Measurements from ENCODE around the gene LRRC61.
A peak's percentile ranks its signal among the peaks of the same experiment; 100 is the strongest.

Gene LRRC61

DNA sequence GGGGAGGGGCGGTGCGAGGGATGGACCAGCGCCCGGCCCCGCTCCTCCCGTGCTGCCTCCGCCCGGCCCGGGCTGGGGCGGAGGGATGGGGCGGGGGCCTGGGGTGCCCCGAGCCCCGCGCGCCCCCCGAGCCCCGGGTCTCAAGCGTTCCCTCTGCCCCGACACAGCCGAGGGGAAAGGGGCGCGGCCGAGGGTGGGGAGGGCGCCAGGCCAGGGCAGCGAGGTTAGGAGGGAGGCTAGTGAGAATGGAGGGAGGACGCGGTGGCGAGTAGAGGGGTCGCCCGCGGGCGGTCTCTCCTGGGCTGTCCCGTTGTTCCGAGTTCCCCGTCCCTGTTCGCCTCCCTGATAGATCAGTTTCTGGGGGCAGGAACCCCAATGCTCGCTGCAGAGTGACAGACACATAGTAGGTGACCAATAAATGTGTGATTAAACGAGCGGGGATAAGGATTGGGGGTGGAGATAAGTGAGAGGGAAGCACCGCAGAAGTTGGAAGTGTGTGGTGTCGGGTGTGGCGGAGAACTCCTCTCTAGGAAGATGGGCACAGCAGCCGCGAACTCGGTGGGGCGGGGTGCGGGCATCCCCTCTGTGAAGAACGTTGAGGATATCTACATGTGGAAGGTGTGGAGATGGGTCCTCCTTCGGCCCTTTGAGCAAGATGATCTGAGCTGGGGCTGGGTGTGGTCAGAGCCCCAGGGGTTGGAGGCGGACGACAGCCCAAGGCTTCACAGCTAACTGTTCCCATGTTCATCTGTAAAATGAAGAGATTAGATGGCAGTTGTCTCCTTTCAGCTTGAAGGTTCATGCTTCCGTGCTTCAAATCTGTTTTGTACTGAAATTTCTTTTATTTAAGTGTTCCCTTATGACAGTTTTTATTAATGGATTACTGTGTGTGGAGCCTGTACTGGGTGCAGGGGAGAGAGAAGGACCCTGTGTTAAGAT lies 56.6 kb downstream of the LRRC61 start:
- TF ChIP-seq, protein P1, sequence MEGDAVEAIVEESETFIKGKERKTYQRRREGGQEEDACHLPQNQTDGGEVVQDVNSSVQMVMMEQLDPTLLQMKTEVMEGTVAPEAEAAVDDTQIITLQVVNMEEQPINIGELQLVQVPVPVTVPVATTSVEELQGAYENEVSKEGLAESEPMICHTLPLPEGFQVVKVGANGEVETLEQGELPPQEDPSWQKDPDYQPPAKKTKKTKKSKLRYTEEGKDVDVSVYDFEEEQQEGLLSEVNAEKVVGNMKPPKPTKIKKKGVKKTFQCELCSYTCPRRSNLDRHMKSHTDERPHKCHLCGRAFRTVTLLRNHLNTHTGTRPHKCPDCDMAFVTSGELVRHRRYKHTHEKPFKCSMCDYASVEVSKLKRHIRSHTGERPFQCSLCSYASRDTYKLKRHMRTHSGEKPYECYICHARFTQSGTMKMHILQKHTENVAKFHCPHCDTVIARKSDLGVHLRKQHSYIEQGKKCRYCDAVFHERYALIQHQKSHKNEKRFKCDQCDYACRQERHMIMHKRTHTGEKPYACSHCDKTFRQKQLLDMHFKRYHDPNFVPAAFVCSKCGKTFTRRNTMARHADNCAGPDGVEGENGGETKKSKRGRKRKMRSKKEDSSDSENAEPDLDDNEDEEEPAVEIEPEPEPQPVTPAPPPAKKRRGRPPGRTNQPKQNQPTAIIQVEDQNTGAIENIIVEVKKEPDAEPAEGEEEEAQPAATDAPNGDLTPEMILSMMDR (IDR thresholded peaks at IDR 0.05; ENCODE audit: control insufficient read depth, extremely low read depth, insufficient read depth) = no peak
- DNase-seq (ENCODE audit: low read depth) = no peak
- peak overlapping the region; percentile 62 for H3K4me3 ChIP-seq (ENCODE audit: low read depth, low read length)

DNA sequence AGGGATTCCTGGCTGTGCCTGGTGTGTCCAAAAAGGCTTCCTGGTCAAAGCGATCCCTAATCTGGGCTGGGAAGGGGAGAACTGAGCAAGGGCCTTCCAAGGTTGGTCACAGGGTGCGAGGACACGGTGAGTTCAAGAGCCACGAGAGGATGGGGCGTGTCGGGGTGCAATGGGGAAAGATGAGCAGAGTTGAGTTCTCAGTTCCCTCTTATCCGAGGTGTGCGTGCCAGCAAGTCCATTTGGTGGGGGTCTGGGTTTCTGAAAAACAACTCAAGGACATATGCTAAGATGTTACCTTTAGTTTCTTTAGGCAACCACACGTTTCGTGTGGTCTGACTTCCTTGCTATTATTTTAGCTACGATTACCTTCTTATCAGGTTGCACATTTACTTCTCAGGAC lies 57.3 kb downstream of the LRRC61 start:
- TF ChIP-seq, protein P1 (IDR thresholded peaks at IDR 0.05; ENCODE audit: control insufficient read depth, extremely low read depth, insufficient read depth) = no peak
- DNase-seq (ENCODE audit: low read depth) = no peak
- H3K4me3 ChIP-seq (ENCODE audit: low read depth, low read length) = peak overlapping the region; percentile 62

DNA sequence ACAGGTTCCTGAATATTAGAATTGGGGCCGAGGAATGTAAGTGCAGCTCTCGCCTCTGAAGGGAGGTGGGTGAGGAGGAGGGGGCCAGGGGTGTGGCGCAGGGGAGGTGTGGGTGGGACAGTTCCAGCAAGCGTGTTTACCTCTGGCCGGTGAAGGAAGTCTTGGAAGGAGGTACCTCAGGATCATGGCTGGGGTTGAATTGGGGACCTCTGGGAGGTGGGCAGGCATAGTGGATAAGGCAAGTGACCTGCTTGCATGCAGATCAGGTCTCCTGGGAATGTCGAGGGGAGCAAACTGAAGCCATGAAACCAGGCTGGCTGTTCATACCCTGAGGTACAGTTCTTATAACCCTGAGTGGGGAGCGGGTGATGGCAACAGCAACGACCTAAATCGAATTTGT lies 57.9 kb downstream of the LRRC61 start:
- TF ChIP-seq, protein P1 (IDR thresholded peaks at IDR 0.05; ENCODE audit: control insufficient read depth, extremely low read depth, insufficient read depth) = no peak
- H3K4me3 ChIP-seq (ENCODE audit: low read depth, low read length) = no peak overlapping the region
- DNase-seq (ENCODE audit: low read depth) = no peak

DNA sequence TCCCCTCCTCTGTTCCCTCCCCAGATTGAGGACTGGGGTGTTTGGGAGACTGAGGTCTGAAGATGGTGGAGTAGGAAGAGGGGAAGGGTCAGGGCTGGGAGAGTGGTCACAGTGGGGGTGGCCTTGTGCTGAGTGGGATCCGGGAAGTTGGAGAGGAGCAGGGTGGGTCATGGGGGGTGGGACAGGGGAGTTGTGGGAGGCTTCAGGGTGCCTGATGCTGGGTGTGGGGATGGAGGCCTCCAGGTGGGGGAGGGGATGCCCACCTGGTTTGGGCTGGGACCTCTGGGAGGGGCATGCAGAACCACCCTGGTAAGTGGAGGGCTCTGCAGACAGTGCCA lies 58.6 kb downstream of the LRRC61 start:
- no peak for DNase-seq (ENCODE audit: low read depth)
- H3K4me3 ChIP-seq (ENCODE audit: low read depth, low read length) = no peak overlapping the region
- TF ChIP-seq, protein P1 (IDR thresholded peaks at IDR 0.05; ENCODE audit: control insufficient read depth, extremely low read depth, insufficient read depth) = no peak

DNA sequence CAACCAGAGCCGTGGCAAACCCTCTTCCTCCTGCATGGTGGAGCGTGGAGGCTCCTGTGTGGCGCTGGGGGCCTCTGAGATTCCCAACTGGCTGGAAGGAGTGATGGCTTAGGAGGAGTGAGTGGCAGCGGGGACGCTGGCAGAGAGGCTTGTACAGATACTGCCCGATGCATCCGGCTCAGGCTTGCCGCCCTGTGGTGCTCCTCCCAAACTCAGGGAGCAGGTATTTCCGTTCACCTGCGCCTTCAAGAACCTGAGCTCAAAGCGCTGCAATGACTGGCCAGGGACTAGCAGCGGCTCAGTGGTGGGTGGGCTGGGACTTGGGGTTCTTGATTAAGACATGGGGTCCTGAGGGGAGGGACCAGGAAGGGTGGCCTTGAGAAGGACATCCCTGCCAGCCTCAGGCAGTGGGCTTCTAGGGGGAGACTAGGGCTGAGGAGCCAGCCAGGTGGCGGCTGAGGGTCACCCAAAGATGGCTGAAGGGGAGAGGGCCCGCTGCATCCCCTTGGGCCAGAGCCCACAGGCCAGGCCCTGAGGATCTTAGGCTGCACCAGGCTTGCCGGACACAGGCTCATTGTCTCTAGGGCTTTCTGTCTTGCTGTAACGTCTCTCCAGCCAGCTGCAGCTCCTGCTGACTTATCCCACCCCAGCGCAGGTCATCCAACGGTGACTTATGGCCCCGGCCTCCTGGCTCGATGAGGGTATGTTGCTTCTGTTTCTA lies 59.1 kb downstream of the LRRC61 start:
- peak overlapping the region; percentile 40 for H3K4me3 ChIP-seq (ENCODE audit: low read depth, low read length)
- DNase-seq (ENCODE audit: low read depth) = no peak

DNA sequence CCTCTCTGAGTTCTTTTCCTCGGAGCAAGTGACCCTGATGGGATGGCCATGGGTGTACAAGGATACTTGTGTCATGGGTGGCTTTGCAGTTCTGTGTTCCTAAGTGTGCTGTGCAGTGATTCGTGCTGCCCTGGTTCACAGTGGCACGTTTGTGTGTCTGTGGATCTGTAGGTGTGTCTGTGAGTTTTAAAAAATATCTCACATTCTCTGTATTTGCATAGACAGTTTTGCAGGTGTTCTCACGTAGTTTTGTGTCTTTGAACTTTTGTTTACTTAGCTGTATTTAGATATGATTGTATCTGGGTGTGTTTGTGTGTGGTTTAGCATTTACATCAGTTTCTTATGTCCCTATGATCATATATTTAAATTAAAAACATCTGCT lies 59.7 kb downstream of the LRRC61 start:
- TF ChIP-seq, protein P1 (IDR thresholded peaks at IDR 0.05; ENCODE audit: control insufficient read depth, extremely low read depth, insufficient read depth) = no peak
- H3K4me3 ChIP-seq (ENCODE audit: low read depth, low read length) = peak overlapping the region; percentile 40
- peak; percentile 83 for DNase-seq (ENCODE audit: low read depth)

More for the DNA sequence above, 59.1 kb downstream of the LRRC61 start:
- TF ChIP-seq, protein P1 (IDR thresholded peaks at IDR 0.05; ENCODE audit: control insufficient read depth, extremely low read depth, insufficient read depth) = peak; percentile 35; the same call in 1 of the 2 replicates
